Transverse colon (tissue), 4 donors: ENCODE results near the gene RAD9A.

Experiments
- CTCF ChIP-seq, 5 experiments: fragments of 200-600 bp in 3 of 5; fragments of 450-650 bp in 2 of 5; sonication (generic) in 3 of 5; IDR thresholded peaks; 1 replicate in 2 of 5; 2 replicates in 3 of 5; pipeline ENCODE4 v1.5.1; 2016 to 2017; ENCODE audit warnings: antibody characterized with exemption in 5 of 5, inconsistent platforms in 3 of 5, mild to moderate bottlenecking in 2 of 5, moderate library complexity in 1 of 5
- POLR2AphosphoS5 ChIP-seq, 3 donors: sonication (generic); formaldehyde crosslinking; IDR thresholded peaks; one replicate each; pipeline ENCODE4 v1.6.1; 2016; ENCODE audit warnings: antibody characterized with exemption in 3 of 3

DNA sequence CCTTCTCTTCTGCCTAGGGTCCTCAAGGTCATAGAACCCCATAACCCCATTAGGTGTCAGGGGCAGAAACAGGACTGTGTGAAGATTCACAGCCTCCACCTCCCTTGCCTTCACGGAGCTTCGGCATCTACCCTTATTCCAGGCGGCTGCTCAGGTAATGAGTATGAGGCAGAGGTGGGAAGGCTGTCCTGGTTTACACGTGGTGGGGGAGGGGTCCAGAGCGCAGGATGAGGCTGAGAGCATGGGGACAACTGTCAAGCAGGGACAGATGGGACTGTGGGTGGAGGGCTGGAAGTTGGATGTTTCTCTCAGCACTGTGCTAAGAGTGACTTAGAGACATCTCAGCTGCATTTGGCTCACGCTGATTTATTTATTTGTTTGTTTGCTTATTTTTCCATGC is 4.3 kb upstream of the RAD9A start:
- no peak for TF ChIP-seq CTCF (IDR thresholded peaks at IDR 0.05)
- no peak for TF ChIP-seq POLR2AphosphoS5 (IDR thresholded peaks at IDR 0.05)
